ENCODE measurements around the gene MAPT. TPM values are rescaled to one million over a fixed set of nuclear protein-coding genes. Genes with fewer than 3 reads are reported as not detected.
"Not testable (repeated sequence)": the region's sequence is repeated elsewhere in the genome, so short reads cannot be mapped to it uniquely, and the experiment has no call there.

The MAPT gene
- total and polyA plus RNA-seq, 9 donors = 3.8 to 8.8 (median 5.8) TPM

DNA sequence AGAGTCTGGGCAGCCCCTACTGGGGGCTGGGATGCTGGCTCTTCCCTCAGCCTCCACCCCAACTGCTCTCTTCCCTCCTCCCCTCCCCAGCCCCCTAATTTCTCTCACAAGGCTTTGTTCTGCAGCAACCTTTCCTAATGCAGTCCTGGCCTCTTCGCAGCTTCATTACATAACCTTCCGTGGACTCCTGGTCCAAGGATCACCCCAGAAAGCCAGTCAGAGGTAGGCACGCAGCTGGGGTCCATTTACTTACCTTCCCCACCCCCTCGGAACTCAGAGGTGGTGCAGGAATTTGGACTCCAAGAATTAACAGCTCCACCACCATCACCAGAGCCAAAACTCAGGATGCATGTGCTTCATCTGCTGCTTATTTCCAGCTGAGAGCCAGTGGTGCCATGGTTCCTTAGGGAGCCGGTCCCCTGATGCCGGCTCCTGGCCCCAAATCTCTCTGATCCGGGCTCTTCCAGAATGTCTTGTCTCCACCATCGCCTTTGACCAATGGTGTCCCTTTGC is 40.9 kb downstream of the MAPT start:
- no peak for DNase-seq
- WGBS (ENCODE audit: insufficient coverage) = 81% methylated on average over 8 of the region's 8 CpGs
- Histone ChIP-seq H3K9me3 (replicated peaks; ENCODE audit: control insufficient read depth, low read depth, low read length) (no peaks in the 10 kb centered on the region), H3K27me3 (ENCODE audit: control insufficient read depth, insufficient read depth, low read length) (peaks cover 21% of the 10 kb centered on the region), H3K4me1 (ENCODE audit: control insufficient read depth, insufficient read depth, low read length) (no peaks in the 10 kb centered on the region), H3K27ac (ENCODE audit: low read length) (no peak overlapping the region), H3K36me3 (ENCODE audit: control insufficient read depth, insufficient read depth, low read length) (no peaks in the 10 kb centered on the region), H3K4me3 (ENCODE audit: low read length) (no peak overlapping the region)

DNA sequence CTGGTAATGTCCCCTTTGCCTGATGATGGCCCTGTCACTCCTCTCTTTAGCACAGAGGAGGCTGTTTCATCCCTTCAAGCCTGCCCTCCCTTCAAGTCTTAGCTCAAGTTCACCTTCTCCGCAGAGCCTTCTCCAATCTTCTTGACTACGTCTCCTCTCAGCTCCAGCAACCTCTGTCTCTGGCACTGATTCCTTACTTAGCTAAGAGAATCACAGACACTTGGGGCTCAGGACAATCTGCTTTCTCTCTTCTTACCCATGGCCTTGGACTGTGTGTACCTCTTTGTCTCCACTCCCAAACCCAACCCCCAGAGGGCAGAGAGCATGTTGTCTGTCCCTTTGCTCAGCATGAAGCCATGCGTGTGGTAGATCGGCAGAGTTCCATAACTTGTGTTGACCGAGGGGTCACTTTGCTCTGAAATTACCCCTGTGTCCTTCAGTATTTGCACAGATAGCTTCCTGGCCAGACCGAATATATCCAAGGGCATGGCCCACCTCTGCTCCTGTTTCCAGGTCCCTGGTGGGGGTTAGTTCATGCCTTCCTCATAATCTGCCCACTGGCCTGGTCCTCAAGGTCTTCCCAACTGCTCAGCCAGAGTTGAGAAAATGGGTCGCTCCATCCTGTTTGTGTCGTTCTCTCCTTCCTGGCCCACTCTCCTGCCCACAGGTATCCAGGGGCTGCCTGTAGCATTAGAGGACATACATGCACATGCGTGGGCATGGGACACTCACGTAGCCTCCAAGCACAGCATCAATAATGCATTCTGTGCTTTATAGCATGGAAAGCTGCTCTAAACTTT is 41.6 kb downstream of the MAPT start:
- WGBS (ENCODE audit: insufficient coverage) = 74% methylated on average over 10 of the region's 10 CpGs
- Histone ChIP-seq H3K9me3 (replicated peaks; ENCODE audit: control insufficient read depth, low read depth, low read length) (no peaks in the 10 kb centered on the region), H3K4me3 (ENCODE audit: low read length) (no peak overlapping the region), H3K27me3 (ENCODE audit: control insufficient read depth, insufficient read depth, low read length) (peaks cover 21% of the 10 kb centered on the region), H3K36me3 (ENCODE audit: control insufficient read depth, insufficient read depth, low read length) (no peaks in the 10 kb centered on the region), H3K27ac (ENCODE audit: low read length) (no peak overlapping the region), H3K4me1 (ENCODE audit: control insufficient read depth, insufficient read depth, low read length) (no peaks in the 10 kb centered on the region)
- no peak for DNase-seq

DNA sequence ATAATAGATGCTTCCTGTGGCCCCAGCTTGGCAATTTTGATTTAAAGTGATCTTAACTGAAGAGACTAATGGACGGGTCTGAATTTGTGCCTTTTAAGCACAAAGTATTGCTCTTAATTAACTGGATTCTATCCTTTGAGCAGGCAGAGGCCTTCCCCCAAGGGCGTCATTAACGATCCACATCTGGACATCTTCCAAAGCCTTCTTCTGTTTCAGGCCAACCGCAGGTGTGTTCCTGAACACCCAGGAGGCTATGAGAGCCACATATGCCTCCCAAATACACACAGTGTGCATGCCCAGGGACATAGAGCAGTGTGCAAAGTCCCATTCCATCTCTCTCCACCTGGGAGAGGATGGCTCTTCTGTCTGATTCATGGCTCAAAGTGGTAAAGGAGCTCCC is 42.3 kb downstream of the MAPT start:
- Histone ChIP-seq H3K4me3 (ENCODE audit: low read length) (no peak overlapping the region), H3K36me3 (ENCODE audit: control insufficient read depth, insufficient read depth, low read length) (no peaks in the 10 kb centered on the region), H3K9me3 (replicated peaks; ENCODE audit: control insufficient read depth, low read depth, low read length) (no peaks in the 10 kb centered on the region), H3K27ac (ENCODE audit: low read length) (no peak overlapping the region), H3K4me1 (ENCODE audit: control insufficient read depth, insufficient read depth, low read length) (no peaks in the 10 kb centered on the region), H3K27me3 (ENCODE audit: control insufficient read depth, insufficient read depth, low read length) (peaks cover 21% of the 10 kb centered on the region)
- 11% methylated on average over 2 of the region's 4 CpGs for WGBS (ENCODE audit: insufficient coverage)
- no peak for DNase-seq

DNA sequence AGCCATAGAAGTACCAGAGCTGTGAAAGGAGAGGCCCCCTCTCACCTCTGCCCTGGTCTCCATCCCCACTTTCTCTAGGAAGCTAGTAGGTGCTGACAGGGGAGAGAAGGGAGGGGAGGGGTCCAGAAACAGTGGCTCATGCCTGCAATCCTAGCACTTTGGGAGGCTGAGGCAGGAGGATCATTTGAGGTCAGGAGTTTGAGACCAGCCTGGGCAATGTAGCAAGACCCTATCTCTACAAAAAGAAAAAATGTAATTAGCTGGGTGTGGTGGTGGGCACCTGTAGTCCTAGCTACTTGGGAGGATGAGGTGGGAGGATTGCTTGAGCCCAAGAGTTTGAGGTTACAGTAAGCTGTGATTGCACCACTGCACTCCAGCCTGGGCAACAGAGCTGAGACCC is 42.8 kb downstream of the MAPT start:
- H3K4me3 ChIP-seq (ENCODE audit: low read length); H3K9me3 ChIP-seq (replicated peaks; ENCODE audit: control insufficient read depth, low read depth, low read length); H3K36me3 ChIP-seq (ENCODE audit: control insufficient read depth, insufficient read depth, low read length); H3K27ac ChIP-seq (ENCODE audit: low read length); H3K4me1 ChIP-seq (ENCODE audit: control insufficient read depth, insufficient read depth, low read length); DNase-seq: not testable (repeated sequence)
- H3K27me3 ChIP-seq (ENCODE audit: control insufficient read depth, insufficient read depth, low read length) = peaks cover 22% of the 10 kb centered on the region

DNA sequence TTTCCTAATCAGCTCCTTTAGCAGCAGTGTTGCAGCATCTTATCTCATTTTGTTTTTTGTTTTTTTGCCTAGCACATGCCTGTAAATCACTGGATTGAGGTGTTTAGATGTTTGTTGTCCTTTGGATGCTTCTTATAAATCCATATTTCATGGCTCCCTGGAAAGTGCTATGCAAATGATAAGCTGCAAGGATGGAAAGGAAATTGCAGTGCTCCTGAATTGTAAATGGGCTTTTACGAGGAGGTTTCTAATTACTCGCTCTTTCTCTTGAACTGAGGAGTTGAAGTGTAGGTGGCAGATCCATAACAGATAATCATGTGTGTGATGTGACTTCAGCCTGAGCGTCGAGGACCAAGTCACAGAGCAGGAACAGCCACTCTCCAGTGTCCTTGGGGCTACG is 45.0 kb downstream of the MAPT start:
- no peaks in the 10 kb centered on the region for H3K9me3 ChIP-seq (replicated peaks; ENCODE audit: control insufficient read depth, low read depth, low read length)
- no peak overlapping the region for H3K4me3 ChIP-seq (ENCODE audit: low read length)
- H3K27ac ChIP-seq (ENCODE audit: low read length) = no peak overlapping the region
- WGBS (ENCODE audit: insufficient coverage) = 37% methylated on average over 5 of the region's 5 CpGs
- H3K27me3 ChIP-seq (ENCODE audit: control insufficient read depth, insufficient read depth, low read length) = peaks cover 31% of the 10 kb centered on the region
- DNase-seq = no peak
- H3K4me1 ChIP-seq (ENCODE audit: control insufficient read depth, insufficient read depth, low read length) = peaks cover 5% of the 10 kb centered on the region
- H3K36me3 ChIP-seq (ENCODE audit: control insufficient read depth, insufficient read depth, low read length) = no peaks in the 10 kb centered on the region

DNA sequence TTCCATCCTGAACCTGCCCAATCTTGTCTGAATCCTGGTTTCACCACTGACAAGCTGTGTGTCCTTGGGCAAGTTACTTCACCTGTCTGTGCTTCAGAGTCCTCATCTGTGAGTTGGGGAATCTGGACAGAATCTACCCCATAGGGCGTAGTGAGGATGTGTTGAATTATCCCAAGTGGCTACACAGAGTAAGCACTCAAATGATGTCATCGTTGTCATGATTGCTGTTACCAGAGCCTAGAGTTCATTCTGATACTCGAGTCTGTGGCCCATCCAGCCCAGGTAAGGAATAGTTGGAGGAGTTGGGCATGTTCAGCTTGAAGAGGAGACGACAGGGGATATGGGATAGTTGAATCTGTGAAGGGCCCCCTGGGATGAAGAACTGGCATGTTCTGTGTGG is 45.9 kb downstream of the MAPT start:
- WGBS (ENCODE audit: insufficient coverage) = 83% methylated on average over 3 of the region's 4 CpGs
- Histone ChIP-seq H3K27ac (ENCODE audit: low read length) (no peak overlapping the region), H3K9me3 (replicated peaks; ENCODE audit: control insufficient read depth, low read depth, low read length) (no peaks in the 10 kb centered on the region)

DNA sequence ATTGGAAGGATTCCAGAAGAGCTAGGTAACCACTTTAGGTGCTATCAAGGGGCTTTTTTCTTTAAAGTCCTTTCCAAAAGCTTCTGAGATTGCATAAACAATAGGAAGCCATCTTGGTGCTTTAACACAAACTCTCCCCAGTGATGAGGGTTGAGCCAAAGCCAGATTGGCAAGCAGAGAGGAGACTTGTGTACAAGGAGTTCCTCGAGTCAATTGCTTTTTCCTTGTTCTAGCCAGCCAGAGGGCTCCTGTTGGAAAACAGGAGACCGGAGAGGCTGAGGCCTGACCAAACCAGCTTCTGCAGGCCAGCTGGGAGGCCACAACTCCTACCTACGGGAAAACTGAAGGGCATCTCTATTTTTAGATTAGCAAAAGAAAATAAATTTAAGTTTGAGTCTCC is 46.5 kb downstream of the MAPT start:
- Histone ChIP-seq H3K4me1 (ENCODE audit: control insufficient read depth, insufficient read depth, low read length) (peaks cover 5% of the 10 kb centered on the region), H3K36me3 (ENCODE audit: control insufficient read depth, insufficient read depth, low read length) (no peaks in the 10 kb centered on the region), H3K27me3 (ENCODE audit: control insufficient read depth, insufficient read depth, low read length) (peaks cover 27% of the 10 kb centered on the region), H3K4me3 (ENCODE audit: low read length) (no peak overlapping the region), H3K9me3 (replicated peaks; ENCODE audit: control insufficient read depth, low read depth, low read length) (no peaks in the 10 kb centered on the region), H3K27ac (ENCODE audit: low read length) (no peak overlapping the region)
- DNase-seq = peak; percentile 35
- 0% methylated on average over 1 of the region's 3 CpGs for WGBS (ENCODE audit: insufficient coverage)

More for the DNA sequence above, 45.9 kb downstream of the MAPT start:
- Histone ChIP-seq H3K4me3 (ENCODE audit: low read length) (no peak overlapping the region), H3K36me3 (ENCODE audit: control insufficient read depth, insufficient read depth, low read length) (no peaks in the 10 kb centered on the region), H3K4me1 (ENCODE audit: control insufficient read depth, insufficient read depth, low read length) (peaks cover 5% of the 10 kb centered on the region), H3K27me3 (ENCODE audit: control insufficient read depth, insufficient read depth, low read length) (peaks cover 27% of the 10 kb centered on the region)
- DNase-seq = no peak

DNA sequence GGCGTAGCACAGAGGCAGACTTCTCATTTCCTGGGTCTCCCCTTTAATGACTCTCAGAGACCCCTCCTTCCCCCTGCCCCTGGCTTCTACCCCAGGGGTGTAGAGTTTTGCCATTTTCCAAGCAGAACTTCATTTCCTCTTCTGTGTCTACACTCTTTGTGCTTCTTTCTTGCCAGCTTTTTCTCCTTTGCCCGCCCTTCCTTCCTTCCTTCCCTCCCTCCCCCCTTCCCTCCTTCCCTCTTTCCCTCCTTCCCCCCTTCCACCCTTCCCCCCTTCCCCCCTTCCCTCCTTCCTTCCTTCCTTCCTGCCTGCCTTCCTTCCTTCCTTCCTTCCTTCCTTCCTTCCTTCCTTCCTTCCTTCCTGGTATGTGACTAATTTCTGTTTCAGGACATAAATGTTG is 47.0 kb downstream of the MAPT start:
- Histone ChIP-seq H3K27ac (ENCODE audit: low read length) (no peak overlapping the region), H3K4me3 (ENCODE audit: low read length) (no peak overlapping the region), H3K27me3 (ENCODE audit: control insufficient read depth, insufficient read depth, low read length) (peaks cover 25% of the 10 kb centered on the region), H3K4me1 (ENCODE audit: control insufficient read depth, insufficient read depth, low read length) (peaks cover 5% of the 10 kb centered on the region), H3K36me3 (ENCODE audit: control insufficient read depth, insufficient read depth, low read length) (no peaks in the 10 kb centered on the region), H3K9me3 (replicated peaks; ENCODE audit: control insufficient read depth, low read depth, low read length) (no peaks in the 10 kb centered on the region)
- 33% methylated on average over 1 of the region's 2 CpGs for WGBS (ENCODE audit: insufficient coverage)
- no peak for DNase-seq

DNA sequence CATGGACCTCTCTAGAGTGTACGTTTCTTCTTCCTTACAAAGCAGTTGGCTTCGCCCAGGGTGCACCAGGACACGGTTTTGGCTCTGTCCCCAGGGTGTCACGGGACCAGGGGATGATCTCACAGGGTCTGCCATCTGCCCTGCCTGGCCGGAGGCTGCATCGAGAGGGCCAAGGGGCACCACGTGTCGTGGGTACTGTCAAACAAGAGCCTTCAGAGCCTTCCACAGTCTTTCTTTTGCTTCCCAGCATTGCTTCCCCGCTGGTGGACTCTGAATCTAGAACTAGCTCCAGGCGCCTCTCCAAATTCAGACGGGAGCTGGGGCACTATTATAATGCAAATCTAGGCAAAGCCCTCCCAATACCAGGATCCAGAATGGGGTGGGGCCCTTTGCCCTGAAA is 47.9 kb downstream of the MAPT start:
- no peak overlapping the region for H3K4me3 ChIP-seq (ENCODE audit: low read length)
- no peak overlapping the region for H3K27ac ChIP-seq (ENCODE audit: low read length)
- peaks cover 5% of the 10 kb centered on the region for H3K4me1 ChIP-seq (ENCODE audit: control insufficient read depth, insufficient read depth, low read length)
- DNase-seq = peak; percentile 69
- H3K9me3 ChIP-seq (replicated peaks; ENCODE audit: control insufficient read depth, low read depth, low read length) = no peaks in the 10 kb centered on the region
- no peaks in the 10 kb centered on the region for H3K36me3 ChIP-seq (ENCODE audit: control insufficient read depth, insufficient read depth, low read length)
- WGBS (ENCODE audit: insufficient coverage) = 42% methylated on average over 8 of the region's 11 CpGs
- peaks cover 21% of the 10 kb centered on the region for H3K27me3 ChIP-seq (ENCODE audit: control insufficient read depth, insufficient read depth, low read length)

DNA sequence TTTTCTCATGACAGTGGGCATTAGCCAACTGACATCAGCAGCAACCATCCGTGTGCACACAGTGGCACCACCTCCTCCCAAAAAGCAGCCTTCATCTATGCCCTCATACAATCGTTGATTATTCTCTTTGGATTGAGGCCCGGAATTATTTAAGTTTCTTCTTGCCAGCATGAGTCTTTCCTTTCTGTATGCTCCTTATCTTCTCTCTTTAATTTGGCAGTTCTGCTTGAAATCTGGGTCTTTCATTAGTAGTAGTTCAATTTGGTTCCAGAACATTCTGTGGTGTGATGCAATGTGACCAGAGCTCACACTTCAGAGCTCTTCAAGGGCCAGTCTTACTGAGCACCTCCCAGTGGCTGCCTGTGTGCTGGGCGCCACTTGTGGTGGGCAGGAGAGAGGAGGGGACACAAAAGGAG is 52.5 kb downstream of the MAPT start:
- Histone ChIP-seq H3K36me3 (ENCODE audit: control insufficient read depth, insufficient read depth, low read length) (no peaks in the 10 kb centered on the region), H3K27ac (ENCODE audit: low read length) (no peak overlapping the region), H3K4me1 (ENCODE audit: control insufficient read depth, insufficient read depth, low read length) (peaks cover 10% of the 10 kb centered on the region), H3K4me3 (ENCODE audit: low read length) (no peak overlapping the region), H3K9me3 (replicated peaks; ENCODE audit: control insufficient read depth, low read depth, low read length) (no peaks in the 10 kb centered on the region), H3K27me3 (ENCODE audit: control insufficient read depth, insufficient read depth, low read length) (peaks cover 38% of the 10 kb centered on the region)
- 82% methylated on average over 1 of the region's 4 CpGs for WGBS (ENCODE audit: insufficient coverage)
- DNase-seq = no peak

Measured in muscle of leg (tissue), 11 donors.